Amniotic stem cell (primary cell): Measurements from ENCODE around the gene CDH4.

Experiments used
- DNase-seq: peaks from one replicate; lab custom pipeline; 2025; lab: John Stamatoyannopoulos, UW

Gene CDH4

GRCh38 chr20:61805781-61806180, 553.7 kb downstream of the CDH4 start:
- DNase-seq: no peak

DNA sequence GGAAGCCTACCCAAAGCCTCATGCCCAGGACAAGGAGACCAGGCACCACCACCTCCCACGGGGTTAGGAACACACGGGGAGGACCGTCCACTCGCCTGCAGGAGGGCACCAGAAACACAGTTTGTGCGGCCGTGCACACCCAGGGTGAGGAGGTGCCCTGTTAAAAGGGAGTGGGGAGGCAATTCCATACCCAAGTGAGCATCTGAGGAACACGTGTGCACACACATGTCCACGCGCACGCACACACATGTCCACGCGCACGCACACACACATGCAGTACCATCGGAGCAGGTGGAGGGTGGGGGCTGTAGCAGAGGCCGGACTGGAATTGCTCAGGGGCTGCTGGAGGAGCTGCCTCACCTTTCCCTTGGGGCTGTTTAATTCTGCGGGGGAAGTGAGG, 554.3 kb downstream of the CDH4 start:
- DNase-seq: no peak

- no peak for DNase-seq
These were observed 554.9 kb downstream of the CDH4 start for GRCh38 chr20:61806995-61807394.

DNA sequence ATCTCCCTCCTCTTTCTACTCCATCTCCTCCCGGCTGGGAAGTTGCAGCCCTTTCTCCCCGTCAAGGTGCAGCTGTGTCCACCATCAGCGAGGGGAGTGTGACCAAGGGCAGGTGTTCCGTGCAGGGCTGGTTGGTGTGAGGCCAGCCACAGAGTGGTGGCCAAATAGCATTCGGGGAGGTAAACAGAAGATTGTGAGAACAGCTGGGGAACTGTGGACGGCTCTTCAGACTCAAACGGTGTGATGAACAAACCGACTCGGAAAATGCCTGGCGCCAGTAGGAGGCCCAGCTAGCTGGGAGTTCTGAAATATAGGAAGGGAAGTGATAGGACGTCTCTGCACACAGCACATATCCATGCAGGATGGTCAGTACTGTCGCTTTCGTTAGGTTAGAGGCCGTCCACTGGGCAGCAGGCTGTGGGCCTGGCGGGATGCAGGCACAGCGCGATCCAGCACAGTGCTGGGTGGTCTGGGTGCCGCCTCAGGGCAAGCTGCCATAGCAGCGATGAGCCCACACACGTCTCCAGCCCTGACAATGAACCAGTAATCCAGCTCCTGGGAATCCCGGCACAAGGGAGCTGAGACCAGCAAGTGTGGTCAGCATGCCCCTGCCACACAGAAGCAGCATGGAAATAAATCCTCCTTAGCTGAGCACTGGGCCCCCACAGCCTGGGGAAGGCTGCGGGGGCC, 555.6 kb downstream of the CDH4 start:
- DNase-seq: no peak

DNA sequence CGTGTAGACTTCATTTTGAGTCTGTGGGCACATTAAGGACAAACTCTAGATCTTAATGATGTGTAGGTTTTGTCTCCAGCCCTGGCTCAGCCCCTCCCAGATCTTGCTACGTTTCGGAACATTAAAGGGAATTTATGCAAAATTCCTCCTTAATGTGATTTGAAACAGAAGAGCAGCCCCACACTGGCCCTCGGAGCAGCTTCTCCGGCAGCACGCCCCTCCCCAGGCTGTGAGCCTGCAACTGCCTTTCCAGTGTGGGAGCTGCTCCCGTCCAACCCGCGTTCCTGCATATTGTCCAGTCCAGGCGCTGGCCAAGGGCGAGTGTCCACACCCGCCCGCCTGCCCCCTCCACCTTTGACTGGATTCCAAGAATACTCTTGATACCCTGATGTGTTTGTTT, 556.4 kb downstream of the CDH4 start:
- no peak for DNase-seq

GRCh38 chr20:61809006-61809770, 557.1 kb downstream of the CDH4 start:
- no peak for DNase-seq

- no peak for DNase-seq
These were observed 558.1 kb downstream of the CDH4 start for GRCh38 chr20:61810066-61810737.

- DNase-seq: no peak
These were observed 558.7 kb downstream of the CDH4 start for GRCh38 chr20:61810738-61811135.

- no peak for DNase-seq
These were observed 559.1 kb downstream of the CDH4 start for GRCh38 chr20:61811166-61811565.

GRCh38 chr20:61812121-61812844, 560.2 kb downstream of the CDH4 start:
- DNase-seq: no peak

DNA sequence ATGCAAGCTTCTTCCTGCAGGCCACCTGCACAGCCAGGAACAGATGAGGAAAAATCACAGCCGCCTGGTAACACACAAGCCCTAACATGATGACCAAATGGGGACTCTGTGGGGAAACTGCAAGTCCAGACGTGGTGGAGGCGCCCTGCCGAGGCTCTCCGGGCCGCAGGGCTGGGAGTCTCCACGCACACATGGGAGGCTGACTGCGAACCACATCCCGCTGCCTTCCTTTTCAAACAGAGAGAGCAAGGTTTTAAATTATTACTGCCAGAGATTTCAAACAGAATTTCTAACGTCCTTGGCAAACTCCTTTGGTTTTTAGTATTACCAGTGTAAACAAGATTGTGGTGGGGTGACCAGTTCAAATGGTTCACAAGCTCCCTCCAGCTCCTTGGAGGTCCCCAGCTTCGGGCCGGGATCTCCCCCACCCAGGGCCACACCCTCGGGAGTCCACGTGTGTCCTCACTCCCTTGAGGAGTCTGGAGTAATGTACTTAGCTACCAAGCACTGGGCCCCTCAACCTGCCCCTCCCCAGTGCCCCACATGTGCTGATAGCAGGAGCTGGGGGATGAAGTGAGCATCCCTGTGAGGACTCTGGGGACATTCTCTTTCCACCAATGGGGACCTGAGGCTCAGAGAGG, 560.9 kb downstream of the CDH4 start:
- no peak for DNase-seq

DNA sequence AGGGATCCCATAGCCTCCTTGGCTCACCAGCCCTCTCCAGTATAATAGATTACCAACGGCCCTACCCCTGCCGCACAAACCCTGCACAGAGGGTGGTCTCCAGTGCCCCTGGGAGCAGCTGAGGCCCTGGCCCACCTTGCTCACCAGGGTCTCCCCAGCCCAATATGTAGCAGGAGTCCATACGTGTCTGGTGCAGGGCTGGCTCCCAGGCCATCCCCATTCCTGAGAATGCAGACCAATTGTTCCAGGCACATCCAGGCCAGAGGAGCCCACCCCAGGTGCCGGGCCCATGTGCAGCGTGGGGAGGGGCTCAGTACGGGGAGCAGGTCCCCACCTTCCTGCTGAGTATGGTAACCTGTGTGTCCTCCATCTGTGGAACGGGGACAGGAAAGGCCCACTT, 561.7 kb downstream of the CDH4 start:
- DNase-seq: no peak

DNA sequence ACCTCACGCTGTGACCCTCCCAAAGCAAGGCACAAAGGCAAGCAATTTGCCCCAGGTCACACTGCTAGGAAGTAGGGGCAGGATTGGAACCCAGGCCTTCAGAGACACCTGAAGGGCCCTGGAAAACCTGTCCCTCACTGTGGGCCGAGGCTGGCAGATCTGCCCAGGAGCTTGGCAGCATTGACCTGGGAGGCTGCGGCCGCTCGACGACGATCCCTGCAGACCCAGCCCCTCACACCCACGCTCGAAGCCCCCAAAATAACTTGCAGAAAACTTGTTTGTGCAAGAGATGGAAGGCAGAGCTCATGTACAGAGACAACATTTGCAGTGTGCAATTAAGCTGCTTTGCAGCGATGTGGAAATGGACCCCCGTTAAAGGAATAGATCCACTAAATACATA, 562.2 kb downstream of the CDH4 start:
- no peak for DNase-seq

DNA sequence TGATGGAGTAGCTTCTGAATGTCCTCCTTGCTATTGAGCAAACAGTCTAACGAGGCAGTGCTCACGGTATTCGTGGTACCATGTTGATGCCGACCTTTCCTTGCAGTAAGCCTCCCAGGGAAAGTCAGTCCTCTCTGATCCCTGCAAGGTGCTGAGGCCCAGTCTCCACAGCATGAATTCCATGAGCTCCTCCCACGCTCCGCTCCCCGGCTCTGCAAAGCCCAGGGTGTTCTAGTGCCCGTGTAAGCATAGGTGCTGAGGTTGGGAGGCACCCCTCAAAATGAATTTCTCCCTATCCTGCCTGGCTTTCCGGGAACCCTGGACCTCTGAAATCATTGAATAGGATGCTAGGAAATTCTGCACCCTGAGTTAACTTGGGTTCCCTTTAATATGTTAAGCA, 562.7 kb downstream of the CDH4 start:
- DNase-seq: no peak

- no peak for DNase-seq
These were observed 563.1 kb downstream of the CDH4 start for GRCh38 chr20:61815176-61815575.

DNA sequence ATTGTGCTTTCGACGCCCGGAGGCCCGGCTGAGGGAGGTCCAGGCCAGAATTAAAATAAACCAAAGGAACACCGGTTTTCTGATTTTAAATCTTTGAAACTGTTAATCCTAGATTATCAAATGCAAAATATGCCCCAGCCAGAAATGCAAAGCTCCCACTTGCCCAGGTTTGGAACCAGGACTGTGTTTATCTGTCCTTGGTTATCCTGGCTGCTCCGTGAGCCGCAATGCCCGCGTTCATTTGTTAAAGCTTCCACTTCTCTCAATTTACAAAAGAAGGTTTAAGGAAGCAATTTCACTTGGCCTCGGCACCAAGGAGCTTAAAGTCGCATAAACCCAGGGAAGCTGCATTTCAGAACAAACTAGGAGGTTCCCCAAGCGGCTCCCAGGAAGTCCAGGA, 563.6 kb downstream of the CDH4 start:
- DNase-seq: no peak

DNA sequence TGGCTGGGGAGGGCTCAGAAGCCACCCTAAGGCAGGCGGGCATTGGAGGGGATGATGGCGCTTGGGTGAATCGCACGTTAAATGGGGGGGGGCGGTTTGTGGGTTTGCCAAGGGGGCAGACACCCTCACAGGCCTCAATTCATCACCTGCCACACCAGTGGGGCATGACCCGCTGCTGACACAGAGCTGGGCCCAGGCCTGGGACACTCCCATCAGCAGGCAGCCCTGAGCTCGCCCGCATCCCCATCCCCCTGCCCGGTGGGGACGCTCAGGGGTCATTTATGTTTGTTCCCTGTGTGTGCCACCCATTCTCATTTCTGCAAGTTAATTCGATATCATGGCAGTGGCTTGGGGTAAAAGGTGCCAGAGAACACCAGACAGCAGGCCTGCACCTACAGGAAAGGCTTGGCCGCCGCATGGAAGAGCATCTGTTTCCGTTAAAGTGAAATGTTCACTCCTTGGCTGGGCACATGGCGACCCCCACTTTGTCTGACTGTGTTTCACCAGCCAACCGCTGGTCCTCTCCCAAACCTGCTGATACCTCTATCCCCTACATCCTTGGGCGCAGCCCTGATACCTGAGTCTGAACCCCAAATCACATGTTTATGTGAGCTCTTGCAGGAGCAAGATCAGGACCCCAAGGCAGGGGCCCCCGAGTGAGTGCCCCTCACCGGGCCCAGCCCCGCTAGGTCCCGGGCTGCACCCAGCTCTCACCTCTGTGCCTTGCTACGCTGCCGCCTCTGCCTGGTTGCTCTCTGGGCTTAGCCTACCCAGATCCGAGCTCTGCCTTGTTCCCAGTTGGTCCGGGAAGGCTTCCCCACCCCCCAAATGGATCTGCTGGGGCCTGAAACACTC, 564.8 kb downstream of the CDH4 start:
- DNase-seq: no peak

GRCh38 chr20:61817575-61817974, 565.5 kb downstream of the CDH4 start:
- no peak for DNase-seq

DNA sequence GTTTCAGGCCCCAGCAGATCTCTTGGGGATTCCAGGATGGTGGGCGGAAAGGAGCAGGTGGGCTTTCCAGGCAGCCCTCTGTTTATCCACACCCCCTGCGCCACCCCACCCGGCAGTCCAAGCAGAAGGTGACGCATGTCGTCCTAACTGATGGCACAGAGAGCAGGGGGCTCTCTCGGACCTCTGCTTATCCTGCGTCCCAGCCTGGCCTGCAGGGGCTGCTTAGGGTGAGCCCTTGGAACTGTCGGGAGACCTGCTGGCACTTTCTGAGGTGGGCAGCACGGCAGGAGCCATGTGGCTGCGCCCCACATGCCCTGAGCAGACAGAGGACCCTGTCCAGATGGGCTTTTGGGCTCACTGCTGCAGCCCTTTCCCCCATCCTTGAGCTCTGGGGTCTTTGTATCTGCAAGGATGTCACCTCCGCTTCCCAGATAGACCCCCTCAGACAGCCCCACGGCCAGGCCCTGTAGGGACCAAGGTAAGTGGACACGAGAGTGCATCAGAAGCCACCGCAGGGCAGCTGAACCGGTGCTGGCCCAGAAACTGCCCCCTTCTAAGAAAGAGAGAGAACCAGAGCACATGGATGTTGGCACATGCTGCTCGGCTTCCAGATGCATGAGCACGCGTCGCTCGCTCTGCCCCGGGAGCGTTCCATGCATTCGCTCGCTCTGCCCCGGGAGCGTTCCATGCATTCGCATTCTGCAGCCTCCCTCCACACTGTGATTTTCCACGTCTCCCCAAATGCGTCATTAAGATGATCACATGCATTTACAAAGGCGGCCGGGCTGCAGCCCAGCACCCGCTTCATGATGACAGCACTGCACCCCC, 566.9 kb downstream of the CDH4 start:
- no peak for DNase-seq

GRCh38 chr20:61819574-61819846, 567.4 kb downstream of the CDH4 start:
- no peak for DNase-seq
